COLO668 (cell line): ENCODE results near the gene AKR7A2.

Source experiments
- DNase-seq: peaks from one replicate; lab custom pipeline; 2025; ENCODE audit not compliant: unreplicated experiment; lab: John Stamatoyannopoulos, UW

Gene AKR7A2

DNA sequence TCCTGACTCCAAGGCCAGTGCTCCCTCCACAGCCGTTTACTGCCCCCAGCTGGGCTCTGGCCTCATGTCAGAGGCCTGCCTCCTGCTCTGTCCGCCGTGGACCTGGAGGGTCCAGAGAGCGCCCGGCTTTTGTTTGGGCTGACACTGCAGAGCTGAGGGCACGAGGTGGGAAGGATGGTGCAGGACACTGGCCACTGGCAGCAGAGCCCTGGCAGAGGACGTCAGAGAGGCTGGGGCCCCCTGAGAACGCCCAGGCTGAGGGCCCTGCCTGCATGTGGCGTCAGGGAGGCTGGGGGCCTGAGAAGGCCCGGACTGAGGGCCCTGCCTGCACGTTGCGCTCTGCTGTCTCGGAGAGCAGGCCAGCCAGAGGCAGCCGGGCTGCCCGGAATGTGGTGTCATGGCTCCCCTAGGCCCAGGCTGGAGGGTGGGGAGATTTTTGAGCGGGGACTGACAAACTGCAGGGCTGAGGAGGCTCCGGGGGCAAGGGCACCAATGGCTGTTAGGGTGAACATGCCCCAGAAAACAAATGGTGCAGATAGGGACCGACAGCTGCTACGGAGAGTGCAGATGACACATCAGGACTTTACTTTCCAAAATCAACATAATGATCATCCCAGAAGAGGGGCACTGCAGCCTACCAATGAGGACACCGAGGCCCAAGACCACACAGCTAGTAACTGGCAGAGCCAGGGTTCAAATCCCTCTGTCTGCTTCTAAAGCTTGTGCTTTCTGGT, 31.8 kb upstream of the AKR7A2 start:
- DNase-seq: no peak

- no peak for DNase-seq
Observed at GRCh38 chr1:19342894-19343616, 31.1 kb upstream of the AKR7A2 start.

- DNase-seq: no peak
Observed at GRCh38 chr1:19342062-19342750, 30.3 kb upstream of the AKR7A2 start.

- DNase-seq: peak; percentile 80
Observed at GRCh38 chr1:19341201-19342061, 29.5 kb upstream of the AKR7A2 start.

- DNase-seq: no peak
Observed at GRCh38 chr1:19340387-19340937, 28.5 kb upstream of the AKR7A2 start.

DNA sequence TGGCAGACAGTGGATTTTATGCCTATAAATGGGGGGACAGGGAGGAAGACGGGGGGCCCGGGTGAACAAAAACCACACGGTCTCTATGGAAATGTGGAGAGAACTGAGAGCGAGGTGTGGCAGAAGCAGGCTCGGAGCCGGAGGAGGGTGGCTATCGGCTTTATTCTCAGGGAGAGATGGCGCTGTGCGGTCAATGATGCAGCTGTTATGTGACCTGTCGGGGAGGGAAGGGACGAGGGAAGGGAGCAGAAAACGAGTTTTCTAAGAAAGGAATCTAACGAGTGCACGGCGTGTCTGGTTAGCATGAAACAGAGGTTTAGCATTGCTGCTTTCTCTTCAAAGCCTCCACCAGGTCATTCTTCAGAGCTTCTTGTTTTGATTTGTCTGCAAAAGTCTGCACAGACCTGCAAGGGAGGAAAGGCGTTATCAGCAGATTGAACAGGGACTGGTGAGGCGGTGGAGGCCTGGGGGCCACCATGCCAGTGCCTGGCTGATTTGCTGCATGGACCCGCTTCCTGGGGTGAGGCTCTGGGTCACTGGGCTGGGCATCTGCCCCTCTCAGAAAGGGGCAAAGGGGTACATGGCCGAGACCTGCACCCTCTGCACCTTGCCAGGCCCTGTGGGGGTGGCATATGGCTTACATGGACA, 27.4 kb upstream of the AKR7A2 start:
- DNase-seq: no peak

DNA sequence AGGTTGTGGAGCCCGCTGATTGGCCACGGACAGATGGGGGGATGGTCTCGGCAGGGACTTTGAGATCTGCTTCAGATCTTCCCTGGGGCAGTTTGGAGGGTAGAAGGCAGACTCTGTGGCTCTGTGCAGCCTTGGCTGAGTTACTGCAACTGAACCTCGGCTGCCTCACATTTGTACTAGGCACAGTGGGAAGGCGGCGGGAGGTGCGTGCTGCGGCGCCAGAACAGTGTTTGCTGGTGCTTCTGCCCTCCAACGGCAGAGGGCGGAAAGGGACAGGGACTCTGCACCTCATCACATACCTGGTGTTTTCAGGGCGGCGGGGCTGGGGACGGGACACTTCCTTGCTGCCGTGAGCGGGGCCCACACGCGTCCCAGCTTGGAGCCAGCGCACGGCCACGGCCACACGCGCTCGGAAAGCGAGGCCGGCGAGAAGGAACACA, 26.4 kb upstream of the AKR7A2 start:
- DNase-seq: no peak

- no peak for DNase-seq
Observed at GRCh38 chr1:19337289-19337688, 25.3 kb upstream of the AKR7A2 start.

- DNase-seq: no peak
Observed at GRCh38 chr1:19336543-19336942, 24.6 kb upstream of the AKR7A2 start.

GRCh38 chr1:19333587-19334354, 21.8 kb upstream of the AKR7A2 start:
- DNase-seq: no peak

- DNase-seq: no peak
Observed at GRCh38 chr1:19332832-19333231, 20.9 kb upstream of the AKR7A2 start.

DNA sequence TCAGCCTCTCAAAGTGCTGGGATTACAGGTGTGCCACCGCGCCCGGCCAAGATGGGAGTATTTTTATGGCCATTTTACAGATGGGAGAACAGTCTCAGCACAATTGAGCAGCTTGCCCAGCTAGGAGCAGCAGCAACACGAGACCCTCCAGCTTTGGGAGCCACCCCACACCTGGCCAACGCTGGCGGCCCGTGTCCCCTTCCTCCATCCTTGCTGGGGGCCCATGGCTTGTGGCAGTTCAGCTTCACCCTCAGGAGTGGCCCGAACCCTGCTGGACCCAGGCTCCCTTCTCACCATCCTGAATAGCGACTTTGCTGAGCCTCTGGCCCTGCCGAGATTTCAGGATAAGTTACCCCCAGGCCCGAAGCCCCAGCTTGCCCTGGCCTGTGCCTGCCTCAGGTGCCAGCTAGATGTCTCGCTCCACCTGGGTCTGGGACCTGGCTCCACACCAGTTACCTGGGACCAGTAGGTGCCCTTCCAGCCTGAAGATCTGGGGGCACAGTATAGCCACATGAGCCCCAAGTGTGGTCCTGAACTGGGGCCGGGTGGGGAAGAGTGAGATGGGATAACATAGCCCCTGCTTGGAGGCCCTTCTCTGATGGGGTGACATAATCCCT, 19.4 kb upstream of the AKR7A2 start:
- DNase-seq: no peak

GRCh38 chr1:19330449-19331135, 18.6 kb upstream of the AKR7A2 start:
- DNase-seq: no peak

GRCh38 chr1:19329611-19330010, 17.7 kb upstream of the AKR7A2 start:
- DNase-seq: no peak

DNA sequence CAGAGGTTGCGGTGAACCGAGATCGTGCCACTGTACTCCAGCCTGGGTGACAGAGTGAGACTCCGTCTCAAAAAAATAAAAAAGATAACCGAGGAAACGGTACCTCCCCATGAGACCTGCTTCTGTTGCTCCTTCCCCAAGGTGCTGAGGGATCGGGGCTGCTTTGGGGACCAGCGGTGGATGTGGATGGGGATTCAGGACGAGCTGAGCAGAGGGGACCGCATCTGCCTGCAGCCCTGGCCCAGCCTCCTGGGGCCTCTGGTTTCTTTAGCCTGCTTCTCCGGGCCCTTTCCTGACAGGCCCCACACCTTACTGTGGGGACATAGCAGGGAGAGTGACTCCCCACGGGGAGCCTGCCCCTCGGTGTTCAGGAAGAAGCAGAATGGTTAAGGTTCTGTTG, 17.2 kb upstream of the AKR7A2 start:
- DNase-seq: no peak

DNA sequence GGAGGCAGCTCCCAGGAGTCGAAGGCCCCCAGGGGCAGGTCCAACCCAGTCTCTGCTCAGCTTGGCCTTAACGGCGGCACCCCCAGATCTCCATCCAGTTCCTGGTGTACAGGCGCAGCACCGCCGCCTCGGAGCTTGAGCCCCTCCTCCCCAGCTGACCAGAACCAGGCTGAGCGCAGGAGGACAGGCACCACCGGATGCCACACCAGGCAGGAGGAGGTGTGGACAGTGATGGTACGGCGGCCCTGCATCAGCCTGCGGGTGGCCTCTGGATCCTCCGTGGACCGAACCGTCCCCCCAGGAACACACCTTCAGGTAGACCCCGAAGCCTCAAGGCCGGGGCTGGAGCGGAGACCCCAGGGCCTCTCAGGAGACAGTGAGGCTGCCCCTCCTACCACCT, 16.5 kb upstream of the AKR7A2 start:
- no peak for DNase-seq

- DNase-seq: no peak
Observed at GRCh38 chr1:19327736-19328135, 15.8 kb upstream of the AKR7A2 start.

DNA sequence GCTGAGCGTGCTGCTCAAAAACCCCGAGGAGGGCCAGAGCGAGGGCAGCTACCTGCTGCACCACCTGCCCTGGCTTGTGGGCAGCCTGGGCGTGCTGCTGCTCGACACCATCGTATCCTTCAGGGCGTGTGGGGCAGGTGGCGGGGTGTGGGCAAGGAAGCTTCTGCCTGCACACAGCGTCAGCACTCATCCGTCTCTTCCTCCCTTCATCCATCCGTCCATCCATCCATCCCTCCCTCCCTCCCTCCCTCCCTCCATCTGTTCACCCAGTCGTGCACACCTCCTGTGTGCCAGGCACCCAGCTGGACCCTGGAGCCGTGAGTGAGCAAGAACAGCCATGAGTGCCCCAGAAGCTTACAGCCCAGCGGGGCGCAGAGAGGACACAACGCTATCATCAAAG, 15.4 kb upstream of the AKR7A2 start:
- DNase-seq: no peak

- DNase-seq: no peak
Observed at GRCh38 chr1:19326748-19327065, 14.8 kb upstream of the AKR7A2 start.
